ENCODE measurements around the gene GGT6.

GGT6 gene

DNA sequence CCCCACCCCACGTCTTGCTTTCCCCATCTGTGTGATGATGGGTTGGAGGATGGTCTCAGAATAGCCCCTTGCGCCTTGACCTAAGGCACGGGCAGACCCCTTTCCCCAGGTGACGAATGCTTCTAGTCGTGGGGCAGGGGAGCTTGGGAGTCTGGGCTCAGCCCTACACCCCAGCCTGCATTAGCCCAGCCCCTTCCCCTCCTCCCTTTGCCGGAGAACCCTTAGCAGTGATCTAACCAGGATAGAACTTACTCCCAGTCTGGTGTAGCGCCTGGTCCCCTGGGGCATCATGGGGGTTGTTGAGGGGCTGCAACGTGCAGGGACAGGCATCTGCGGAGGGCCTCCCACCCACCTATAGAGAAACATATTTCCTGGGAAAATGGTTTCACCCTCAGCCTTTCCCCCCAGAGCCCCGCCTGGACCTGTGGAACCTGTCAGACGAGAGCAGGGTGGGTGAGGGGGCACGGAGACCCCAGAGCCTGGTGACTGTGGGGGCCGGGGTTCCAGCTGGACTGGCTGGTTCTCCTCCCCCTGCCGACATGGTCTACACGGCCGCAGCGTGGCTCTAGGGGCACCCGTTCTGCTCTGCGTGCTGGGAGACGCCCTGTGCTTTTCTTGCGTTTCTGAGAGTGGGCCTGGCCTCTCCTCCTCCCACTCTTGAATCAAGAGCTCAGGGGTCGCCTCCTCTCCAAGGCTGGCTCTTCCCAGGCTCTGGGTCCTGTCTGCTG lies 28.7 kb upstream of the GGT6 start:
- TF ChIP-seq SNAI2 (CRISPR knock-in tag; IDR thresholded peaks at IDR 0.05) (no peak), ESRRG (CRISPR knock-in tag; IDR thresholded peaks at IDR 0.05) (no peak), TCF4 (CRISPR knock-in tag; IDR thresholded peaks at IDR 0.05; ENCODE audit: borderline replicate concordance) (no peak), ZNF565 (CRISPR knock-in tag; conservative IDR thresholded peaks at IDR 0.05; ENCODE audit: low read depth) (no peak), GLIS3 (CRISPR knock-in tag; IDR thresholded peaks at IDR 0.05) (no peak), CSDC2 (CRISPR knock-in tag; IDR thresholded peaks at IDR 0.05) (no peak), ZC3H10 (CRISPR knock-in tag; IDR thresholded peaks at IDR 0.05) (no peak), TOX (CRISPR knock-in tag; IDR thresholded peaks at IDR 0.05; ENCODE audit: borderline replicate concordance) (no peak), RARB (CRISPR knock-in tag; IDR thresholded peaks at IDR 0.05) (no peak)
- TF ChIP-seq, protein P1, sequence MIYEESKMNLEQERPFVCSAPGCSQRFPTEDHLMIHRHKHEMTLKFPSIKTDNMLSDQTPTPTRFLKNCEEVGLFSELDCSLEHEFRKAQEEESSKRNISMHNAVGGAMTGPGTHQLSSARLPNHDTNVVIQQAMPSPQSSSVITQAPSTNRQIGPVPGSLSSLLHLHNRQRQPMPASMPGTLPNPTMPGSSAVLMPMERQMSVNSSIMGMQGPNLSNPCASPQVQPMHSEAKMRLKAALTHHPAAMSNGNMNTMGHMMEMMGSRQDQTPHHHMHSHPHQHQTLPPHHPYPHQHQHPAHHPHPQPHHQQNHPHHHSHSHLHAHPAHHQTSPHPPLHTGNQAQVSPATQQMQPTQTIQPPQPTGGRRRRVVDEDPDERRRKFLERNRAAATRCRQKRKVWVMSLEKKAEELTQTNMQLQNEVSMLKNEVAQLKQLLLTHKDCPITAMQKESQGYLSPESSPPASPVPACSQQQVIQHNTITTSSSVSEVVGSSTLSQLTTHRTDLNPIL (CRISPR knock-in tag; IDR thresholded peaks at IDR 0.05; ENCODE audit: low read depth) = no peak
- TF ChIP-seq, protein P2, sequence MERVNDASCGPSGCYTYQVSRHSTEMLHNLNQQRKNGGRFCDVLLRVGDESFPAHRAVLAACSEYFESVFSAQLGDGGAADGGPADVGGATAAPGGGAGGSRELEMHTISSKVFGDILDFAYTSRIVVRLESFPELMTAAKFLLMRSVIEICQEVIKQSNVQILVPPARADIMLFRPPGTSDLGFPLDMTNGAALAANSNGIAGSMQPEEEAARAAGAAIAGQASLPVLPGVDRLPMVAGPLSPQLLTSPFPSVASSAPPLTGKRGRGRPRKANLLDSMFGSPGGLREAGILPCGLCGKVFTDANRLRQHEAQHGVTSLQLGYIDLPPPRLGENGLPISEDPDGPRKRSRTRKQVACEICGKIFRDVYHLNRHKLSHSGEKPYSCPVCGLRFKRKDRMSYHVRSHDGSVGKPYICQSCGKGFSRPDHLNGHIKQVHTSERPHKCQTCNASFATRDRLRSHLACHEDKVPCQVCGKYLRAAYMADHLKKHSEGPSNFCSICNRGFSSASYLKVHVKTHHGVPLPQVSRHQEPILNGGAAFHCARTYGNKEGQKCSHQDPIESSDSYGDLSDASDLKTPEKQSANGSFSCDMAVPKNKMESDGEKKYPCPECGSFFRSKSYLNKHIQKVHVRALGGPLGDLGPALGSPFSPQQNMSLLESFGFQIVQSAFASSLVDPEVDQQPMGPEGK (CRISPR knock-in tag; IDR thresholded peaks at IDR 0.05; ENCODE audit: borderline replicate concordance) = no peak
- ATAC-seq = no peak

- TF ChIP-seq ARNTL (CRISPR knock-in tag; IDR thresholded peaks at IDR 0.05; ENCODE audit: borderline replicate concordance, low read depth) = no peak
- TF ChIP-seq ZNF565 (CRISPR knock-in tag; conservative IDR thresholded peaks at IDR 0.05; ENCODE audit: low read depth) = no peak
- TF ChIP-seq POU6F1 (CRISPR knock-in tag; IDR thresholded peaks at IDR 0.05; ENCODE audit: borderline replicate concordance, low read depth) = no peak
- no peak for TF ChIP-seq ZNF70 (CRISPR knock-in tag; IDR thresholded peaks at IDR 0.05)
- TF ChIP-seq ISL1 (CRISPR knock-in tag; IDR thresholded peaks at IDR 0.05) = no peak
- no peak for TF ChIP-seq PPARA (CRISPR knock-in tag; IDR thresholded peaks at IDR 0.05; ENCODE audit: borderline replicate concordance)
- TF ChIP-seq, protein P1 (CRISPR knock-in tag; IDR thresholded peaks at IDR 0.05; ENCODE audit: low read depth) = no peak
- no peak for TF ChIP-seq ZC3H10 (CRISPR knock-in tag; IDR thresholded peaks at IDR 0.05)
- no peak for TF ChIP-seq ZFP3 (CRISPR knock-in tag; IDR thresholded peaks at IDR 0.05)
- no peak for TF ChIP-seq CSDC2 (CRISPR knock-in tag; IDR thresholded peaks at IDR 0.05)
- no peak for ATAC-seq
Measured at GRCh38 chr17:4588391-4588790, 28.0 kb upstream of the GGT6 start.

DNA sequence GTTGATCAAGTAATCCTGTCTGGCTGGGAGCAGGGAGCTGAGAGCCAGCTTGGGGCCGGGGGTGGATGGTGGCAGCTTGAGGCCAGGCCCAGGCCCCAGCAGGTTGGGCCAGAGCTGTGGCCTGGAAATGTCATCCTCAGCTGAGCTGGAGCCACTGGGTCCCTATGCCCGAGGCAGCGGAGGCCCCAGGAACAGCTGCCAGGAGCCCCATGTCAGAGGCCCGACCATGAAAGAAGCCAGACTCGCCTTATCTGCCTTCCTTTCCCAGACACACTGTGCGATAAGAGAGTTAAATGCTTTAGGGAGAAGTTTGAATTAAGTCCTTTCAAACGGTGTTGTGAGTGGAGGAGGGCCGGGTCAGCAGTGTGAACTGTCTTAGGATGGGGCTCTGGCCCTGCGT lies 27.4 kb upstream of the GGT6 start:
- ATAC-seq = no peak; the same call in 2 of the 3 replicates
- no peak for TF ChIP-seq ARNTL (CRISPR knock-in tag; IDR thresholded peaks at IDR 0.05; ENCODE audit: borderline replicate concordance, low read depth)
- no peak for TF ChIP-seq PPARA (CRISPR knock-in tag; IDR thresholded peaks at IDR 0.05; ENCODE audit: borderline replicate concordance)
- TF ChIP-seq BACH2 (CRISPR knock-in tag; IDR thresholded peaks at IDR 0.05; ENCODE audit: borderline replicate concordance) = no peak
- TF ChIP-seq OSR1 (CRISPR knock-in tag; IDR thresholded peaks at IDR 0.05) = no peak
- TF ChIP-seq SNAI2 (CRISPR knock-in tag; IDR thresholded peaks at IDR 0.05) = no peak
- peak; percentile 47; the same call in 1 of the 2 replicates for TF ChIP-seq ISL1 (CRISPR knock-in tag; IDR thresholded peaks at IDR 0.05)
- TF ChIP-seq, protein P1 (CRISPR knock-in tag; IDR thresholded peaks at IDR 0.05; ENCODE audit: low read depth) = peak; percentile 39; the same call in 1 of the 2 replicates
- TF ChIP-seq GLIS3 (CRISPR knock-in tag; IDR thresholded peaks at IDR 0.05) = 0 out of 2 replicates have a peak, but pooled peaks have one; percentile 60
- TF ChIP-seq, protein P3, sequence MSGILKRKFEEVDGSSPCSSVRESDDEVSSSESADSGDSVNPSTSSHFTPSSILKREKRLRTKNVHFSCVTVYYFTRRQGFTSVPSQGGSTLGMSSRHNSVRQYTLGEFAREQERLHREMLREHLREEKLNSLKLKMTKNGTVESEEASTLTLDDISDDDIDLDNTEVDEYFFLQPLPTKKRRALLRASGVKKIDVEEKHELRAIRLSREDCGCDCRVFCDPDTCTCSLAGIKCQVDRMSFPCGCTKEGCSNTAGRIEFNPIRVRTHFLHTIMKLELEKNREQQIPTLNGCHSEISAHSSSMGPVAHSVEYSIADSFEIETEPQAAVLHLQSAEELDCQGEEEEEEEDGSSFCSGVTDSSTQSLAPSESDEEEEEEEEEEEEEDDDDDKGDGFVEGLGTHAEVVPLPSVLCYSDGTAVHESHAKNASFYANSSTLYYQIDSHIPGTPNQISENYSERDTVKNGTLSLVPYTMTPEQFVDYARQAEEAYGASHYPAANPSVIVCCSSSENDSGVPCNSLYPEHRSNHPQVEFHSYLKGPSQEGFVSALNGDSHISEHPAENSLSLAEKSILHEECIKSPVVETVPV (CRISPR knock-in tag; IDR thresholded peaks at IDR 0.05) = no peak
- no peak for TF ChIP-seq ZNF565 (CRISPR knock-in tag; conservative IDR thresholded peaks at IDR 0.05; ENCODE audit: low read depth)
- 0 out of 2 replicates have a peak, but pooled peaks have one; percentile 6 for TF ChIP-seq ZNF8 (CRISPR knock-in tag; IDR thresholded peaks at IDR 0.05)
- no peak for TF ChIP-seq TOX (CRISPR knock-in tag; IDR thresholded peaks at IDR 0.05; ENCODE audit: borderline replicate concordance)
- no peak for TF ChIP-seq ZNF70 (CRISPR knock-in tag; IDR thresholded peaks at IDR 0.05)
- 0 out of 2 replicates have a peak, but pooled peaks have one; percentile 23 for TF ChIP-seq ZFP3 (CRISPR knock-in tag; IDR thresholded peaks at IDR 0.05)
- TF ChIP-seq RARB (CRISPR knock-in tag; IDR thresholded peaks at IDR 0.05) = no peak
- peak; percentile 98 for TF ChIP-seq TCF4 (CRISPR knock-in tag; IDR thresholded peaks at IDR 0.05; ENCODE audit: borderline replicate concordance)
- no peak for TF ChIP-seq CSDC2 (CRISPR knock-in tag; IDR thresholded peaks at IDR 0.05)
- TF ChIP-seq ZC3H10 (CRISPR knock-in tag; IDR thresholded peaks at IDR 0.05) = no peak
- 0 out of 2 replicates have a peak, but pooled peaks have one; percentile 7 for TF ChIP-seq ZFP30 (CRISPR knock-in tag; IDR thresholded peaks at IDR 0.05)
- TF ChIP-seq, protein P2 (CRISPR knock-in tag; IDR thresholded peaks at IDR 0.05; ENCODE audit: borderline replicate concordance) = no peak

All from SK-N-SH treated with all-trans-retinoic acid at 6 μM for 48 hours (cell line).